Measurements from ENCODE around the gene C8A.
A peak's percentile ranks its signal among the peaks of the same experiment; 100 is the strongest.

The C8A gene

DNA sequence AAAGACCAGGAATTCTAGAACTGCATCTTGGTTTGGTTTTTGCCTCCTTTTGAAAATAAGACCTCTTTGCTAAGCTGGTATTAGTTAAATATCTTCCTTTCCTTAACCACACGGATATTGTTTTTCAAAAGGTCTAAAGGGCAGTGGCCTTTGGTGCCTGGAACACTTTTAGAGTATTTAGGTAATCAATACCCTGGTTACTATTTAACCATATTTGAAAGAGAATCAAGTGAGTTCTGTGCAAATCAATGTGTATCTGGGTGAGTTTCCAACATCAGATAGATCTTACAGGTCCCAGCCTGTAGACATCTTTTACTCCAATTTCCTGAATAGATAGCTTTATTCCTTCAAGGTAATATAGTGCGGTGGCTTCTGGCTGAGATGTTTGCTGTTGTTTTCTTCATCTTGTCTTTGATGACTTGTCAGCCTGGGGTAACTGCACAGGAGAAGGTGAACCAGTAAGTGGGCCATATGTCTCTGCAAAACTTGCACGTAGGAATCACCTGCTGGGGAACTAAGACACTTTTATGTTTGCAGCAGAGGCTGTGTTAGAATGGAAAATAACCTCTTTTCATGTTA lies at the start of gene C8A:
Gene C8A (plus strand): TSS at position 277 of the 579 bp plus-strand sequence. CDS start 105 bp downstream, at position 382.
- no peak for DNase-seq

- DNase-seq, result no peak
Measured at GRCh38 chr1:56806804-56807203, 47.8 kb upstream of the C8A start.

DNA sequence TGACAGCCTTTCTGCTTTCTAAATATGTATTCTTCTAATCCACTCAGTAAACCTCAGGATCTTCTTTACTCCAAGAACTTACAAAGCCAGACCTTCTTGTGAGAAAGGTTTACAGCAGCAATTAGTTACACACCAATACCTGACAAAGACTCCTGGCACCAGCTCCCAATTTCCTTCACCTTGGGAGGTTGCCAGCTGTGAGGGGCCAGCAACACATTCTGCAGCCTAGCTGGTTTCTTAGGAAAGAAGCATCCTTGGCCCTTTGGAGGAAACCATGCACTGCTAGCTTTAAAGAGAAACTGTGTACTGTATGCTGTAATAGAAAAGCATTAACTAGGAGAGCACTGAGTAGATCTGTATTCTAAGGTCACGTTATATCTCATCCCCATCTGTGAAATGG lies 46.2 kb upstream of the C8A start:
- no peak for DNase-seq

- no peak for DNase-seq
Measured at GRCh38 chr1:56811331-56811730, 43.3 kb upstream of the C8A start.

- no peak for DNase-seq
Measured at GRCh38 chr1:56814205-56814604, 40.4 kb upstream of the C8A start.

GRCh38 chr1:56816264-56816663 lies 38.3 kb upstream of the C8A start:
- no peak for DNase-seq

- DNase-seq, result no peak
Measured at GRCh38 chr1:56816909-56817308, 37.7 kb upstream of the C8A start.

DNA sequence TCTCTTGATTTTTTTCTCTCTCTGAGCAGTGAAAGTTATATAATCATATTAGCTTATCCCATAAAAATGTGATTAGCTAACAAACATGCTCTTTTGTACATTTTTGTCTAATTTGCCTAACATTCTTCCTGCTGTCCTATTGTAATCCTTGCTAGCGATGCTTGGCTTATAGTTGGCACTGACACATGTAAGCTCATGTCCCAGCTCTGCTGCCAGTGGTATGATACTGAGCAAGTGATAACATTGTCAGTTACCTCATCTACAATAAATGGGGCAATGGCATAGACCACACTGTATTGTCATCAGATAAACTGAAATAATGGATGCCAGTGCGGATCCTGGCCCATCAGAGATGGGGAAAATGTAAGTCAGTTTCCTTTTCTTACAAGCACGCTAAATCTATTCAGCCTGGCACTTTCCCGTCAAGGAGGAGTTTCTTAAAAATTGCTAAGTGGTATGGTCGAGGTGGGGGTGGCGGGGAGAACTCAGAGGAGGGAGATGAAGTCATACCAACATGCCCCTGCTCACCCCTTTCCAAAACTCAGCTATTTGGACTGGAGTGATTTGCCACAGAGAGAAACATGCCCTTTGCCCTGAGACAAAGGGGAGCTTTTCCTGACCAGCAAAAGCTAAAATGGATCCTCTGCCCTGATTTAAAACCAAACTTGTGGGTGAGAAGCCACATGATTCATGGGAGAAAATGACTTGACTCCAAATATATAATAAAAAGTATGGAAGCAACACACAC lies 36.7 kb upstream of the C8A start:
- DNase-seq, result no peak

DNA sequence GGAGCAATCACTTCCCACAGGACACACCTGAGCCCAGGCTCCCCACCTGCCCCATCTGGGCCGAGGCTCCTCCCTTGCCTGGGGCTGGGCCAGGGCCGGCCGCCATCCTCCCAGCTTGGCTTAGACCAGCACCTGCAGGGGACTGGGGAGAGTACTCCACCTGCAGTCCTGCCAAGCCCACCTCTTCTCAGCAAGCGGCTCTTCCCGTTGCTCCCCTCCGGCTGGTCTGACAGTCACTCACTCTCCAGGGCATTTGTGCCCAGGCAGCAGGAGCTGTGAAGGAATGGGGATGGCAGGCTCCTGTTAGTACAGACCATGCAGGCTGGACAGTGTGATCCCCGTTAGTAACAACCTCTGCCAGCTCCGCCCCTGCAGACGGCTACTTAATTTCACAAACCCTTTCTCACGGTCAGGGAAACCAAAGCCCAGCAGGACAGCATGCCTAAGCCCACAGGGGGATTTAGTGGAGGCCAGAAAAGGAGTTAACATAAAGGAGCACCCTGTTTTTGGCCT lies 35.2 kb upstream of the C8A start, which contains the start of gene FYB2:
Gene FYB2 (minus strand): TSS at position 18 of the 513 bp plus-strand sequence. CDS start 114 bp downstream, outside the sequence.
- no peak for DNase-seq

DNA sequence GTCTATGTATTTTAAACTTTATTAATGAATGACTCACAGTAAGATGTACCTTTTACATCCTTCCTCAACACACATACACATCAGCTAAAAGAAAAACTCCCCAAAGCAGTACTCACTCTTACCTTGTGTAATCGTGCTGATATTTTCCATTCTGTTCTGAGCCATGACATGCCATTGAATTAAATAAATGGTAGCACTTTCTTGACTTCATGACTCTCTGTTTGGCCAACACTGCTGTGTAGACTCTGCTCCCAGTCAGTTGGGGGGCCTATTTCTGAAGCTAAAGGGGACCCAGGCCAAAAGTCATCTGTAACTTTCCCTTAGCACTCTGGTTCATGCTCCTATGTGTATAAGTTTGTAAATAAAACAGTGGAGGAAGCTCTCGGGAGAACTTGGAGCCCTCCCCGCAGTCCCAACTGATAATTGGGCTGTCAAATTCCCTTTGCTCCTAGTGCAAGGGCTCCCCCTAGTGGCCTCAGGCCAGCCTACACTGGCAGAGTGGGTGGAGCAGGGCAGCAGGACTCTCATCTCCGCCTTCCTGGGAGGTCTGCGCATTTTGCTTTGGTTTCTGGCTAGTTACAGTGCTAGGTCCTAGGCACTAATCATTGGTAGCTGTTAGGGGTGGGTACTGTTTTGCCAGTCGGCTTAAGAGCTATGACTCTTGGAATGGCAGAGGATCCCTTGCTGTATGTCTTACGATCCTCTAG lies 33.7 kb upstream of the C8A start:
- peak; percentile 65 for DNase-seq

GRCh38 chr1:56821462-56821797 lies 33.2 kb upstream of the C8A start:
- no peak for DNase-seq

GRCh38 chr1:56824271-56824670 lies 30.3 kb upstream of the C8A start:
- DNase-seq, result no peak

GRCh38 chr1:56824938-56825337 lies 29.7 kb upstream of the C8A start:
- DNase-seq, result no peak

DNA sequence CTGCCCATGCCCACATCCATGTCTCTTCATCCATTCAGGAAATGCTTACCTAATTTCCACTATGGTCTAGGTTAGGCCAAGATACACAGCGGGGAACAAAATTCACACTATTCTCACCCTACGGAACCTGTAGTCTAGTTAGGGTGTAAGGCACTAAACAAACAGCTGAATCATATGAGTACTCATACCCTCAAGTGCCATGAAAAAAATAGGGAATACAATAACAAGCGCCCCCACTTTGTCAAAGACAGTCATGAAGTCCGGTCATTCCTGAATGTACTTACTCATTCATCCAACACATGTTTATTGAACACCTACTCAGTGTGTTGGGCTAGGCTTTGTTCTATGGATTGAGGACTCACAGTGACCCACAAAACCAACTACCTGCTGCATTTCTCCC lies 29.2 kb upstream of the C8A start:
- no peak for DNase-seq

DNA sequence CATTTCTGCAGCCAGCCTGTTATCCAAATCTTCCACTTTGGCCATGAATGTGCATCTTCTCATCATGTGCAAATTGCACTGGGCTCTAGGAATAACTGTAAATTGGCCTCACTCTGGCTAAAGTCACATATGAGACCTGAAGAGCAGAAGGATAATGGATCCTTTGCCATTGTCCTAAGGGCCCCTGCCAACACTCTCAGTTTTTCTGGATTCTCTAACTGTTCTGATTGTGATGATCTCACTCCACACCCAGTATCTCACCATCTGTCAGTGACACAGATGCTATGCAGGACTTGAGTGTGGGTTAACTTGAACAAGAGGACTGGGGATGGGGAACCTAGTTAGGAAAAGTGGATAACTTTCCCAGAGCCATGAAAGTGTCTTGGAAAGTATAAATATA lies 26.9 kb upstream of the C8A start:
- DNase-seq, result no peak

DNA sequence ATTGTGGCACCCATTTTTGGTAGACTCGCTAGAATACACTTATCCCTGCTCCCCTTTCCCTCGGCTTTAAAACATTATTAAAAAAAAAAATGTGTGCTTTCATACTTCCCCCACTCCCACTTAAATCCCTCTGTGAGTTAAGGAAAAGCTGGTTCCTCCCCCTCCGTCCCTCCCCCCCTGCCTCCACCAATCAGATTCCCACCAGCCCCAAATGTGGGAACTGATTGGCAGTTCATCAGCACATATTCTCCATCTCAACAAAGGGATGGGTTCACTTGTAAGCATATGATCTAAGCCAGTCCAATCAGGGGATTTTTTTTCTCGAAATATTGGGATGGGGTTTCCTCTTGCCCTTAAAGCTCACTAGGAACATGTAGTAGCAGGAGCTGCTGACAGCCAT lies 24.5 kb upstream of the C8A start:
- no peak for DNase-seq

DNA sequence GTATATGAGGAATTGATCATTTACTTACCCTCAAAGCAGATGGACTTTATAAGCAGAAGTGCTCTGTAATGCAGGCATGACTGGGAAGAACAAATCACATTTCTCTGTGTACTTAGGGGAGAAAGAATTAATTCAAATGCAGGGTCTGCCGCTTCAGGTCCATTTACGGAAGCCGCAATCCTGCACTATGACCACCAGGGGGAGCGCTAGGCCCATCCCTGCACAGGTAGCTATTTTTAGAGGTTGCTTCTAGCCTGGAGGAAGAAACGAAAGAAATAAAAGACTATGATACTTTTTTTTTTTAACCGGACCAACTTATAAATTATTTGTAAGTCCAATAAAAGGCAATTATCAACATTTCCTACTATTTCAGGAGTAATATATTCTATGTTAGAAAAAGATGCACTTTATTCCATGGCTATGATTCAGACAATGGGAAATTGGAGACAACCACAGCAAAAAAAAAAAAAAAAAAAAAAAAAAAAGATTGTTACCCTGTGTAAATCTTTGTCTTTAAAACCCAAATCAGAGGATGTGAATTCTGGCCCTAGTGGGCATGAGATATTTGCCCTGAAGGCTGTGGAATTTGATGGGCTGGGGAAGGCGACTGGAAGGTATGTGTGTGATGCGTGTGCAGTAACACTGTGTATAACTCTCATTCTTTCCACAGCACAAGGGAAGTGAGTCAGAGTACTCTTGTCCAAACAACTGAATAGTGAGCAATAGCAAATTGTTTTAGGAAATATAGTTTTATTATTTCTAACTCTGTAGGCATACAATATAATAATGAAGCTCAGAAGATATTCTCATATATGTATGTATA lies 22.5 kb upstream of the C8A start:
- peak; percentile 62 for DNase-seq

GRCh38 chr1:56833088-56833487 lies 21.5 kb upstream of the C8A start:
- no peak for DNase-seq

GRCh38 chr1:56834137-56834900 lies 20.3 kb upstream of the C8A start:
- DNase-seq, result no peak

GRCh38 chr1:56835657-56836056 lies 18.9 kb upstream of the C8A start:
- no peak for DNase-seq

- no peak for DNase-seq
Measured at GRCh38 chr1:56836359-56836758, 18.2 kb upstream of the C8A start.

GRCh38 chr1:56837244-56837939 lies 17.2 kb upstream of the C8A start:
- no peak for DNase-seq
